SK-MEL-5 (cell line): ENCODE measurements around the gene PLD2. TPM values are rescaled to one million over a fixed set of nuclear protein-coding genes. Genes with fewer than 3 reads are reported as not detected.
"Not testable (repeated sequence)": the region's sequence is repeated elsewhere in the genome, so short reads cannot be mapped to it uniquely, and the experiment has no call there.

Experiments used
- DNase-seq: peaks from one replicate; pipeline ENCODE4 v3.0.0-alpha.2; 2016; ENCODE audit warnings: low read depth, low spot score
- in situ Hi-C: cut with HindIII; loops from 2 replicates; pipeline ENCODE4 v1.10.0; 2016; ENCODE audit warnings: low sequenced_read_pairs, high pct_unique_total_duplicates, low pct_unique_long_range_greater_than_20kb
- total RNA-seq: library from RNA; depleted of rRNA; stranded (reverse); fragments of >200 nt; shearing (Covaris generic); gene quantifications from 2 replicates; pipeline ENCODE4 v1.2.3, GENCODE V29; 2014

The PLD2 gene
- total RNA-seq, 1 experiment from 2014 or later: 10.2 TPM

GRCh38 chr17:4846635-4847390, 39.9 kb downstream of the PLD2 start:
- in situ Hi-C loops: no loop called here
- DNase-seq: no peak

- no peak for DNase-seq
- in situ Hi-C loops: no loop called here
Measured at GRCh38 chr17:4849011-4849536, 42.1 kb downstream of the PLD2 start.

- no peak for DNase-seq
- in situ Hi-C loops: no loop called here
Measured at GRCh38 chr17:4850246-4850645, 43.3 kb downstream of the PLD2 start.

- no peak for DNase-seq
- in situ Hi-C loops: no loop called here
Measured at GRCh38 chr17:4851084-4851483, 44.1 kb downstream of the PLD2 start.

- in situ Hi-C loops: no loop called here
- DNase-seq: peak; percentile 17
Measured at GRCh38 chr17:4852567-4853207, 45.7 kb downstream of the PLD2 start.

GRCh38 chr17:4853208-4853671, 46.3 kb downstream of the PLD2 start:
- in situ Hi-C loops: no loop called here
- no peak for DNase-seq

- in situ Hi-C loops: no loop called here
Measured at GRCh38 chr17:4854111-4854681, 47.2 kb downstream of the PLD2 start.

GRCh38 chr17:4856271-4856936, 49.5 kb downstream of the PLD2 start:
- DNase-seq: no peak
- in situ Hi-C loops: no loop called here

More at GRCh38 chr17:4854111-4854681, 47.2 kb downstream of the PLD2 start:
- no peak for DNase-seq

GRCh38 chr17:4856937-4857314, 50.0 kb downstream of the PLD2 start:
- in situ Hi-C loops: no loop called here
- DNase-seq: no peak

GRCh38 chr17:4857347-4857746, 50.4 kb downstream of the PLD2 start:
- in situ Hi-C loops, DNase-seq: not testable (repeated sequence)

- peak; percentile 74 for DNase-seq
- in situ Hi-C loops: no loop called here
Measured at GRCh38 chr17:4858068-4858881, 51.3 kb downstream of the PLD2 start.

GRCh38 chr17:4858882-4859260, 51.9 kb downstream of the PLD2 start:
- no peak for DNase-seq
- in situ Hi-C loops: no loop called here

- in situ Hi-C loops: no loop called here
- DNase-seq: no peak
Measured at GRCh38 chr17:4859816-4860625, 53.1 kb downstream of the PLD2 start.

GRCh38 chr17:4860651-4861050, 53.7 kb downstream of the PLD2 start:
- in situ Hi-C loops: no loop called here
- no peak for DNase-seq

- no peak for DNase-seq
- in situ Hi-C loops: no loop called here
Measured at GRCh38 chr17:4861052-4861451, 54.1 kb downstream of the PLD2 start.

- in situ Hi-C loops: no loop called here
- no peak for DNase-seq
Measured at GRCh38 chr17:4862720-4863119, 55.8 kb downstream of the PLD2 start.

- in situ Hi-C loops: no loop called here
- no peak for DNase-seq
Measured at GRCh38 chr17:4863321-4863720, 56.4 kb downstream of the PLD2 start.
